OCI-LY7 (cell line): ENCODE data around the gene CBFB. TPM values are rescaled to one million over a fixed set of nuclear protein-coding genes. Genes with fewer than 3 reads are reported as not detected.

Experiments used
- BruUV-seq: library from RNA; stranded (reverse); fragments of 400-500 nt; replicated peaks from 2 replicates; lab custom pipeline; 2021; lab: Mats Ljungman, UMichigan
- CTCF ChIA-PET: fragments of 300-600 bp; sonication (Branson Sonifier 250); formaldehyde crosslinking; loops from one replicate; lab custom pipeline; 2022; ENCODE audit warnings: antibody characterized with exemption; ENCODE audit not compliant: unreplicated experiment; lab: Charles Lee
- POLR2A ChIA-PET: fragments of 300-600 bp; sonication (Branson Sonifier 250); formaldehyde crosslinking; loops from one replicate; lab custom pipeline; 2022; ENCODE audit warnings: antibody characterized with exemption; lab: Charles Lee
- DNase-seq: peaks from one replicate; pipeline ENCODE4 v3.0.0-alpha.2; 2015; ENCODE audit warnings: low spot score
- H2AFZ ChIP-seq: fragments of 200-600 bp; sonication (generic), shearing (Covaris generic); 2 replicates; pipeline ENCODE4 v1.6.1; 2014; ENCODE audit warnings: mild to moderate bottlenecking, antibody characterized with exemption, low read length, moderate library complexity
- H3K27ac ChIP-seq: fragments of 200-600 bp; sonication (generic); 2 replicates; pipeline ENCODE4 v1.5.1; 2014; ENCODE audit warnings: mixed run types, low read depth, mild to moderate bottlenecking, moderate library complexity, low read length, inconsistent platforms; ENCODE audit not compliant: poor library complexity, severe bottlenecking
- H3K36me3 ChIP-seq: fragments of 200-600 bp; sonication (generic); 2 replicates; pipeline ENCODE4 v1.6.1; 2014; ENCODE audit warnings: mild to moderate bottlenecking, antibody characterized with exemption, low read length, moderate library complexity, mixed read lengths; ENCODE audit not compliant: insufficient read depth
- H3K4me1 ChIP-seq: fragments of 200-600 bp; sonication (generic); 2 replicates; pipeline ENCODE4 v1.5.1; 2014; ENCODE audit warnings: mild to moderate bottlenecking, low read length; ENCODE audit not compliant: insufficient read depth, poor library complexity, severe bottlenecking
- H3K4me2 ChIP-seq: fragments of 200-600 bp; sonication (generic); 2 replicates; pipeline ENCODE4 v1.6.1; 2014; ENCODE audit warnings: mild to moderate bottlenecking, low read length
- H3K4me3 ChIP-seq: fragments of 200-600 bp; sonication (generic); 2 replicates; pipeline ENCODE4 v1.5.1; 2014; ENCODE audit warnings: mild to moderate bottlenecking, low read depth, low read length; ENCODE audit not compliant: poor library complexity, severe bottlenecking
- H3K79me2 ChIP-seq: fragments of 200-600 bp; sonication (generic); 2 replicates; pipeline ENCODE4 v1.6.1; 2016; ENCODE audit warnings: low read depth, mild to moderate bottlenecking, low read length, moderate library complexity, mixed read lengths; ENCODE audit not compliant: insufficient read depth
- H3K9me2 ChIP-seq: fragments of 200-600 bp; sonication (generic); 2 replicates; pipeline ENCODE4 v1.6.1; 2016; ENCODE audit warnings: mild to moderate bottlenecking, low read length, mixed read lengths; ENCODE audit not compliant: insufficient read depth
- H3K9me3 ChIP-seq: fragments of 200-600 bp; sonication (generic); 2 replicates; pipeline ENCODE4 v1.6.1; 2014; ENCODE audit warnings: mild to moderate bottlenecking, mixed run types, low read length, mixed read lengths
- H4K20me1 ChIP-seq: fragments of 200-600 bp; sonication (generic); 2 replicates; pipeline ENCODE4 v1.6.1; 2014; ENCODE audit warnings: mild to moderate bottlenecking, antibody characterized with exemption, low read length, moderate library complexity, mixed read lengths; ENCODE audit not compliant: insufficient read depth
- CTCF ChIP-seq: fragments of 200-600 bp; sonication (generic); conservative IDR thresholded peaks from 2 replicates; pipeline ENCODE4 v1.5.1; 2014; ENCODE audit warnings: mild to moderate bottlenecking, antibody characterized with exemption, low read length, moderate library complexity, mixed read lengths
- EZH2phosphoT487 ChIP-seq: fragments of 200-600 bp; sonication (generic); IDR thresholded peaks from 2 replicates; pipeline ENCODE4 v1.6.1; 2018; ENCODE audit warnings: low read depth, borderline replicate concordance, mild to moderate bottlenecking, mixed run types, antibody characterized with exemption, low read length, moderate library complexity, mixed read lengths
- intact Hi-C: fragments of 100-400 bp; cut with micrococcal nuclease; formaldehyde crosslinking; loops from one replicate; pipeline ENCODE4 v1.10.0; 2022; ENCODE audit not compliant: unreplicated experiment
- total RNA-seq, 2 experiments: library from RNA; depleted of rRNA in 1 of 2; stranded (reverse); fragments of >200 nt in 1 of 2; shearing (Covaris generic) in 1 of 2; gene quantifications; 2 replicates each; pipeline ENCODE4 v1.2.3, GENCODE V29; 2014 to 2022

Gene CBFB
- total RNA-seq, 2 experiments from 2014 or later, result 93.5 to 151 TPM

DNA sequence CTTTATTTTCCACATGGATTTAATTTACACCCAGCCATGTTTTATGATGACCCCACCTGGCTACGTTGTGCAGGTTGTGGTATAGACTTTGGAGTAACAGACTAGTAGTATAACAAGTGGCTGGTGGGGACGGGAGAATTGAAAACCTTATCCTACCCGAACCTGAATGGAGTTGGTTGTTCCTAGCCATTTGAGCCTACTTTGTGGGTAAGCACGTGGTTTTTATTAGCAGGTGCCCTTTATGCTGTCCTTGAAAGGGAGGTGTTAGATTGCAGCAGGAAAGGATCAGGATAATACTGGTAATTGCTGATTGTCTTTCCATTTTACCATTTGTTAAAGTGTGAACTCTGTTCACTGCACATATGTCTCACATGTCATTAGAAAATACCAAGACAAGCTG lies 48.9 kb downstream of the CBFB start:
- Histone ChIP-seq H3K9me2 (no peaks in the 10 kb centered on the region), H3K4me2 (no peak overlapping the region), H2AFZ (no peak overlapping the region), H3K36me3 (peaks cover 53% of the 10 kb centered on the region), H3K9me3 (no peaks in the 10 kb centered on the region), H3K79me2 (no peaks in the 10 kb centered on the region), H3K27ac (no peak overlapping the region), H3K4me1 (no peaks in the 10 kb centered on the region), H3K4me3 (no peak overlapping the region), H4K20me1 (no peaks in the 10 kb centered on the region)
- CTCF ChIA-PET, result no interaction called here
- POLR2A ChIA-PET, result interaction anchor here (1.1 kb wide), 1 partner anchor 11 kb away, joined by 3 read pairs; no protein-coding TSS in a partner anchor
- intact Hi-C loops, result no loop called here
- BruUV-seq, result no TSS peak
- no peak for DNase-seq
- TF ChIP-seq CTCF (no peak), EZH2phosphoT487 (no peak)

GRCh38 chr16:67082100-67082499 lies 53.2 kb downstream of the CBFB start:
- Histone ChIP-seq H3K27ac (no peak overlapping the region), H2AFZ (no peak overlapping the region), H3K9me3 (no peaks in the 10 kb centered on the region), H3K79me2 (no peaks in the 10 kb centered on the region), H4K20me1 (peaks cover 3% of the 10 kb centered on the region; the same call in 1 of the 2 replicates), H3K36me3 (peaks cover 41% of the 10 kb centered on the region), H3K4me2 (no peak overlapping the region), H3K4me3 (no peak overlapping the region), H3K4me1 (peaks cover 17% of the 10 kb centered on the region), H3K9me2 (no peaks in the 10 kb centered on the region)
- ChIA-PET CTCF (no interaction called here), POLR2A (interaction anchor here (0.7 to 1.5 kb wide), 2 partner anchors 30 to 118 kb away, joined by 3 to 5 read pairs; no protein-coding TSS in a partner anchor)
- no peak for DNase-seq
- BruUV-seq, result no TSS peak
- intact Hi-C loops, result no loop called here
- TF ChIP-seq CTCF (no peak), EZH2phosphoT487 (no peak)

GRCh38 chr16:67082891-67083290 lies 53.9 kb downstream of the CBFB start:
- TF ChIP-seq CTCF (no peak), EZH2phosphoT487 (no peak)
- CTCF ChIA-PET, result no interaction called here
- H3K4me3 ChIP-seq, result no peak overlapping the region
- no peaks in the 10 kb centered on the region for H3K9me2 ChIP-seq
- peaks cover 3% of the 10 kb centered on the region; the same call in 1 of the 2 replicates for H4K20me1 ChIP-seq
- no TSS peak for BruUV-seq
- no peak overlapping the region for H3K4me2 ChIP-seq
- H3K79me2 ChIP-seq, result no peaks in the 10 kb centered on the region
- no peak overlapping the region for H3K27ac ChIP-seq
- peaks cover 17% of the 10 kb centered on the region for H3K4me1 ChIP-seq
- no peak for DNase-seq
- intact Hi-C loops, result no loop called here
- no peaks in the 10 kb centered on the region for H3K9me3 ChIP-seq
- POLR2A ChIA-PET, result interaction anchor here (0.6 to 1.5 kb wide), 2 partner anchors 31 to 193 kb away, joined by 3 to 5 read pairs; no protein-coding TSS in a partner anchor
- peaks cover 39% of the 10 kb centered on the region for H3K36me3 ChIP-seq
- H2AFZ ChIP-seq, result no peak overlapping the region
